Gastrocnemius medialis (tissue), 4 donors: Measurements from ENCODE around the gene OSGIN1.

Experiments used
- CTCF ChIP-seq, 5 experiments: fragments of 450-650 bp in 3 of 5; fragments of 200-600 bp in 2 of 5; sonication (generic) in 2 of 5; IDR thresholded peaks in 4 of 5; conservative IDR thresholded peaks in 1 of 5; 1 replicate in 4 of 5; 2 replicates in 1 of 5; pipeline ENCODE4 v1.5.1; 2016 to 2019; ENCODE audit warnings: antibody characterized with exemption in 5 of 5, mild to moderate bottlenecking in 3 of 5, moderate library complexity in 3 of 5
- POLR2A ChIP-seq, 2 donors: fragments of 450-650 bp; IDR thresholded peaks; one replicate each; pipeline ENCODE4 v1.6.1; 2017; ENCODE audit warnings: antibody characterized with exemption in 2 of 2, mild to moderate bottlenecking in 2 of 2, moderate library complexity in 2 of 2

- TF ChIP-seq CTCF (IDR thresholded peaks at IDR 0.05 in 4 of 5, conservative IDR thresholded peaks at IDR 0.05 in 1 of 5) (no peak), POLR2A (IDR thresholded peaks at IDR 0.05) (no peak)
Measured at GRCh38 chr16:83978401-83978904, 25.4 kb downstream of the OSGIN1 start.
